H1 (cell line): ENCODE measurements around the gene GNB1L. TPM values are rescaled to one million over a fixed set of nuclear protein-coding genes. Genes with fewer than 3 reads are reported as not detected.

Experiments used
- HDAC2 ChIP-seq, 2 experiments: fragments of 300-600 bp in 1 of 2; sonication (generic) in 1 of 2; IDR thresholded peaks; 2 replicates each; pipeline ENCODE4 v1.6.1; 2011 to 2012; ENCODE audit warnings: low read depth in 2 of 2, low read length in 2 of 2, mild to moderate bottlenecking in 2 of 2, moderate library complexity in 2 of 2, borderline replicate concordance in 1 of 2, inconsistent platforms in 1 of 2
- JUN ChIP-seq: IDR thresholded peaks from 2 replicates; pipeline ENCODE4 v1.6.1; 2011; ENCODE audit warnings: low read depth, mild to moderate bottlenecking, improper control_type of control experiment, low read length
- POLR2AphosphoS5 ChIP-seq: IDR thresholded peaks from 2 replicates; pipeline ENCODE4 v1.6.1; 2011; ENCODE audit warnings: low read depth, low read length
- SP1 ChIP-seq: IDR thresholded peaks from 2 replicates; pipeline ENCODE4 v1.6.1; 2011; ENCODE audit warnings: low read depth, low read length
- polyA plus RNA-seq, 7 experiments: library from polyadenylated mRNA; depleted of rRNA in 3 of 7; stranded (reverse) in 5 of 7; unstranded in 2 of 7; fragments of >200 nt in 5 of 7; fragments of 200-250 nt in 2 of 7; gene quantifications; 1 replicate in 5 of 7; 2 replicates in 1 of 7; 4 replicates in 1 of 7; pipeline versions ENCODE4 v1.2.1 to v1.2.3, GENCODE V29; 2011 to 2013; ENCODE audit warnings: missing spikeins in 2 of 7, mixed read lengths in 2 of 7
- total RNA-seq: library from RNA; stranded (reverse); fragmentation: NEBNext Ultra II Directional; extraction: Animal tissue kit (Norgen Biotek cat#: 25700); gene quantifications from 2 replicates; pipeline ENCODE4 v1.2.1, GENCODE V29; 2021

Gene GNB1L
- total and polyA plus RNA-seq, 2 of the 8 experiments (the other 6 are each of a cell fraction or from before 2014, with no cell fraction given), result 14.0 to 15.6 TPM

- no peak for TF ChIP-seq HDAC2 (IDR thresholded peaks at IDR 0.05; ENCODE audit: borderline replicate concordance in 1 of 2, low read depth in 2 of 2, low read length in 2 of 2)
- TF ChIP-seq POLR2AphosphoS5, result no peak
- TF ChIP-seq JUN, result no peak
- no peak for TF ChIP-seq SP1
Measured at GRCh38 chr22:19852177-19852781, 2.4 kb downstream of the GNB1L start (continued).
